Measurements from ENCODE around the gene TF.

TF gene

GRCh38 chr3:133701435-133702358, 44.5 kb upstream of the TF start:
- no peak for TF ChIP-seq CTCF (IDR thresholded peaks at IDR 0.05; ENCODE audit: insufficient read depth, low read length, poor library complexity, severe bottlenecking)
- Histone ChIP-seq H3K36me3 (ENCODE audit: control insufficient read depth, insufficient read depth, low read length) (no peaks in the 10 kb centered on the region), H3K27me3 (replicated peaks; ENCODE audit: control insufficient read depth, insufficient read depth, low read length) (peaks cover 4% of the 10 kb centered on the region), H3K4me3 (replicated peaks; ENCODE audit: low read depth, low read length) (no peak overlapping the region)
- no peak for DNase-seq (ENCODE audit: extremely low read depth, insufficient read length)

GRCh38 chr3:133703915-133704314, 42.3 kb upstream of the TF start:
- no peak for DNase-seq (ENCODE audit: extremely low read depth, insufficient read length)
- peaks cover 4% of the 10 kb centered on the region for H3K27me3 ChIP-seq (replicated peaks; ENCODE audit: control insufficient read depth, insufficient read depth, low read length)
- H3K36me3 ChIP-seq (ENCODE audit: control insufficient read depth, insufficient read depth, low read length) = no peaks in the 10 kb centered on the region
- no peak for TF ChIP-seq CTCF (IDR thresholded peaks at IDR 0.05; ENCODE audit: insufficient read depth, low read length, poor library complexity, severe bottlenecking)
- no peak overlapping the region for H3K4me3 ChIP-seq (replicated peaks; ENCODE audit: low read depth, low read length)

GRCh38 chr3:133706033-133706432, 40.2 kb upstream of the TF start:
- no peak for TF ChIP-seq CTCF (IDR thresholded peaks at IDR 0.05; ENCODE audit: insufficient read depth, low read length, poor library complexity, severe bottlenecking)
- DNase-seq (ENCODE audit: extremely low read depth, insufficient read length) = no peak
- peaks cover 4% of the 10 kb centered on the region for H3K27me3 ChIP-seq (replicated peaks; ENCODE audit: control insufficient read depth, insufficient read depth, low read length)
- no peak overlapping the region for H3K4me3 ChIP-seq (replicated peaks; ENCODE audit: low read depth, low read length)
- H3K36me3 ChIP-seq (ENCODE audit: control insufficient read depth, insufficient read depth, low read length) = no peaks in the 10 kb centered on the region

GRCh38 chr3:133709139-133709750, 36.9 kb upstream of the TF start:
- TF ChIP-seq CTCF (IDR thresholded peaks at IDR 0.05; ENCODE audit: insufficient read depth, low read length, poor library complexity, severe bottlenecking) = no peak
- Histone ChIP-seq H3K36me3 (ENCODE audit: control insufficient read depth, insufficient read depth, low read length) (no peaks in the 10 kb centered on the region), H3K4me3 (replicated peaks; ENCODE audit: low read depth, low read length) (no peak overlapping the region), H3K27me3 (replicated peaks; ENCODE audit: control insufficient read depth, insufficient read depth, low read length) (peaks cover 4% of the 10 kb centered on the region)
- no peak for DNase-seq (ENCODE audit: extremely low read depth, insufficient read length)

GRCh38 chr3:133711013-133711412, 35.2 kb upstream of the TF start:
- Histone ChIP-seq H3K36me3 (ENCODE audit: control insufficient read depth, insufficient read depth, low read length) (no peaks in the 10 kb centered on the region), H3K4me3 (replicated peaks; ENCODE audit: low read depth, low read length) (no peak overlapping the region), H3K27me3 (replicated peaks; ENCODE audit: control insufficient read depth, insufficient read depth, low read length) (peaks cover 2% of the 10 kb centered on the region)
- TF ChIP-seq CTCF (IDR thresholded peaks at IDR 0.05; ENCODE audit: insufficient read depth, low read length, poor library complexity, severe bottlenecking) = no peak
- DNase-seq (ENCODE audit: extremely low read depth, insufficient read length) = no peak
